ENCODE data around the gene MRPL37.

The MRPL37 gene

DNA sequence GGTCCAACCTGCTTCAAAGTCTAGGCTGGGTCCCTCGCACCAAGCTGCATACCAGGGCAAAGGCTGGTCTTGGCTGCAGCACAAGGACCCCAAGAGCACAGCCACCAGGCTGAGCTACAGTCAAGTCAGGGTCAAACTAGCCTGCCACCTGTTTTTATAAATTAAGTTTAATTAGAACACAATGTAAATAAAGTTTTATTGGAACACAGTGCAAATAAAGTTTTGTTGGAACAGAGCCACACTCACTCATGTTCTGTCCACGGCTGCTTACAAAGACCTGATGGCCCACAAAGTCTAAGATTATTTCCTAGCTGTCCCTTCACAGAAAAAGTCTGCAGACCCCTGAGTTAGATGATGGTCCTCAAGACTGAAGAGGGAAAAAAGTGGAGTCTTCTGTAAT lies 66.2 kb downstream of the MRPL37 start:
- DNase-seq: no peak

DNA sequence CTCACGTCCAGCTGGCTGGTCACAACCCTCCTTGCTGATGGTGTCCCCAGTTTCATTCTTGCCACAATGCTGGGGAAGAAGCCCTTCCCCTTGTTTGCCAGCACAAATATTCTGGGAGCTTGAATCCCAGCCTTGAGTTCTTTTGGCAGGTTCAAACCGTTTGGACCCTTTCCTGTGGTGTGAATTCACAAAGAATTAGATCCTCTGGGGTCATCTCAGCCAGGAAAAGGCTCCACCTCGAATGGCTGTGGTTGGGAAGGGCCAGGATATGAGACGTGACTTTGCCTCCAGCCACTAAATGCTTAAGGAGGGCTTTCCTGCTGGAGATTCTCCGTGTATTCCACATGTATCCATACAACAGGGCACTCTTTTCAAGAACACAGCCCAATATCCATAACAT lies 66.9 kb downstream of the MRPL37 start:
- DNase-seq: no peak
